ENCODE measurements around the gene ZP4.

The ZP4 gene

DNA sequence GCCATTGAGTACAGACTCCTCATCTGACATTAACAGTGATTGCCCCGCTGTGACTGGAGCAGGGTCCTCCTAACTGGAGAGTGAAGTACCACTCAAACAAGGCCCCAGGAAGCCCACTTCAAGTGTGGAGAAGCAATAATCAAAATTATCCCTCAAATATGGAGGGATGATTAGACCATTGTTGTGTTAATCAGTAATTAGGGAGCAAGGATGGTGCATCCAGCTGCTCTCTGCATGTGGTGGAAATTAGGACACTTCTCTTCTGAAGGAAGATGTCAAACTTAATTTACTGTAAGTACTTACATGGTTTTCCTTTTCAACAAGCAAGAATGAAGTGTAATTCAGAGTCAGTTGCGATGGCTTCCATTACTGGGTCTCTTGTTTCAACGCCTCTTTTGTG lies 3.4 kb upstream of the ZP4 start:
- TF ChIP-seq, protein P1, sequence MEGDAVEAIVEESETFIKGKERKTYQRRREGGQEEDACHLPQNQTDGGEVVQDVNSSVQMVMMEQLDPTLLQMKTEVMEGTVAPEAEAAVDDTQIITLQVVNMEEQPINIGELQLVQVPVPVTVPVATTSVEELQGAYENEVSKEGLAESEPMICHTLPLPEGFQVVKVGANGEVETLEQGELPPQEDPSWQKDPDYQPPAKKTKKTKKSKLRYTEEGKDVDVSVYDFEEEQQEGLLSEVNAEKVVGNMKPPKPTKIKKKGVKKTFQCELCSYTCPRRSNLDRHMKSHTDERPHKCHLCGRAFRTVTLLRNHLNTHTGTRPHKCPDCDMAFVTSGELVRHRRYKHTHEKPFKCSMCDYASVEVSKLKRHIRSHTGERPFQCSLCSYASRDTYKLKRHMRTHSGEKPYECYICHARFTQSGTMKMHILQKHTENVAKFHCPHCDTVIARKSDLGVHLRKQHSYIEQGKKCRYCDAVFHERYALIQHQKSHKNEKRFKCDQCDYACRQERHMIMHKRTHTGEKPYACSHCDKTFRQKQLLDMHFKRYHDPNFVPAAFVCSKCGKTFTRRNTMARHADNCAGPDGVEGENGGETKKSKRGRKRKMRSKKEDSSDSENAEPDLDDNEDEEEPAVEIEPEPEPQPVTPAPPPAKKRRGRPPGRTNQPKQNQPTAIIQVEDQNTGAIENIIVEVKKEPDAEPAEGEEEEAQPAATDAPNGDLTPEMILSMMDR (IDR thresholded peaks at IDR 0.05; ENCODE audit: borderline replicate concordance, insufficient read depth, low read depth, low read length) = no peak
- H3K4me3 ChIP-seq (ENCODE audit: low read depth, low read length) = no peak overlapping the region

DNA sequence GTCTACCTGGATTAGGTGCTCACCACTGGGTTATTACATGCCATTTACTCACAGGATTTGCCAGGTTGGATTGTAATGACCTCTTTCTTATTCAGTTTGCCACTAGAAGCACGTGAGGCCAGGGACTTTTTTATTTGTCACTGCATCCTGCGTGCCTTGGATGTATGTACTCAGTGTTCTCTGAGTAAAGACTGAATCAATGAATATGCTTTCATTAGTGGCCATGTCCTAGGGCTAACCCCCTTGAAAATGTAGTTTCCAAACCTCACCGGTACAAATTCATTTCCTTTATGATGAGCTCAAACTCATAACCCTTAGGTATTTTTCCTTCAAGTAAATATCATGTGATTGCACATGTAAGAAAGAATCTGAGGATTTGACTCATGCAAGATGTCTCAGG lies 1.3 kb upstream of the ZP4 start:
- TF ChIP-seq, protein P1 (IDR thresholded peaks at IDR 0.05; ENCODE audit: borderline replicate concordance, insufficient read depth, low read depth, low read length) = no peak
- no peak overlapping the region for H3K4me3 ChIP-seq (ENCODE audit: low read depth, low read length)

DNA sequence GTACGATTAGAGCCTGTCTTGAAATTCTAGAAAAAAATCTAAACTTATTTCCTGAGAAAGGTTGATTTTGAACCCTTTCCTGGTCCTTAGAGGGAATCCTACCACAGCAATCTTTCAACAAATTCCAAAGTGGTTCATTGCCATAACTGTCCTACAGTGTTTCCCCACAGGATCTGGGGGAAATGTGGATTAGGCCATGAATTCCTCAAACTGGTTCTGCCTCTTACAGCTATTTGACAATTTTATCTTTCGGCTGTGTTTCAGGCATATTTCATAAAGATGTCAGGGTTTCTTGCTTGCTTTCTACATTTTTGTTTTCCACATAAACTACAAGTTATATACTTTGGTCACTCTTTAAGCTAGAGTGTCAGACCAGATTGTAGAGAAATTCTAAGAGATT lies 544 bp upstream of the ZP4 start:
- TF ChIP-seq, protein P1 (IDR thresholded peaks at IDR 0.05; ENCODE audit: borderline replicate concordance, insufficient read depth, low read depth, low read length) = no peak
- no peak overlapping the region for H3K4me3 ChIP-seq (ENCODE audit: low read depth, low read length)

DNA sequence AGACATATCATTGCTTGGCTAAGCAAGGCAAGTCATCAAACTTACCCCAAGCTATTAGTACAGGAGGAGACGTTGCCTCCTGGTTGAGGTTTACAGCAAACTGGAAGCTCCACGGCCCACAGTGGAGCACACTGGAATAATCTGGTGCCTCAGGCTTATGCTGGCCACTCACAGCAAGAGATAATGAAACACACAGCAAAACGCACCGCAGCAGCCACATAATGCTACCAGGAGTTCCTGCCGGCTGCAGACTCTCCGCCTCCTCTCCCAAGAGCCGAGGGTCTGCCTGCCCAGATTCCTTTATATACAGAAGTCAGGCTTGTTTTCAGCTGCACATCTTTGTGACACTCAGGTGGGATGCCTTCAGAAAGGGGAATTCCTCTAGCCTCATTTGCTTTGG lies 306 bp downstream of the ZP4 start:
- TF ChIP-seq, protein P1 (IDR thresholded peaks at IDR 0.05; ENCODE audit: borderline replicate concordance, insufficient read depth, low read depth, low read length) = no peak
- H3K4me3 ChIP-seq (ENCODE audit: low read depth, low read length) = no peak overlapping the region

DNA sequence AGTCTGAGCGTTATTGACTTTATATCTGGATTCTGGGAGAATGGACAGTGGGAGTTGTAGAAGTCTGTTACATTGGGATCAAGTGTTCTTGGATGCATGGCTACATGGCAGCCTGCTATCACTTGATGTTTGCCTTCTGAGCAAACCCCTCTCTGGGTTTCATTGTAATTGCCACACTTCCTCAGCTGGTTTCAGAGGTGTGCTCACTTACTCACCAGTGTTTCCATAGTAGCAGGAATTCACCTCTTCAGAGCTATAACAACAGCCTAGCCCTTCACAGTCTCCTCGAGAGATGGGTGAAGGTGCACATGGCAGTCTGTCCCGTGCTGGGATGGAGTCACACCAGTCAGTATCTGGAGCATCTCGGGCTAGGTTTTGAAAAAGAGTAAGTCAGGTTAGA lies 2.6 kb downstream of the ZP4 start:
- H3K4me3 ChIP-seq (ENCODE audit: low read depth, low read length) = no peak overlapping the region
- TF ChIP-seq, protein P1 (IDR thresholded peaks at IDR 0.05; ENCODE audit: borderline replicate concordance, insufficient read depth, low read depth, low read length) = no peak

DNA sequence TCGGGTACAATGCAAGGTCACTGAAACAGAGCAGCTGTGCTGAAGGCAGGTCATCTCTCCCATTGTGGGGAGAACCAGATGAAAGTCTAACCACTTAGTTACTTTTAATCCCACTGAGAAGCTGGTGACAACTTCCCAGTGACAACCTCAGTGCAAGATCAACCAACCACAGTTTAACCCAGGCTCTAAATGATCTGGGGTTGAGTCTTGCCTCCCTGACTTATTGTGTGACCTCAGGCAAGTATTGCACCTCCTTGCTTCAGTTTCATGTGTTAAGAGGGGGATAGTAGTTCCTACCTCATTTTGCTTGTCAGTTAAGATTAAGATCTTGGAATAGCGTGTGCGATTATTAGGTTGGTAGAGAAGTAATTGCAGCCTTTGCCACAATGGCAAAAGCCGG lies 3.2 kb downstream of the ZP4 start:
- TF ChIP-seq, protein P1 (IDR thresholded peaks at IDR 0.05; ENCODE audit: borderline replicate concordance, insufficient read depth, low read depth, low read length) = no peak
- H3K4me3 ChIP-seq (ENCODE audit: low read depth, low read length) = no peak overlapping the region

DNA sequence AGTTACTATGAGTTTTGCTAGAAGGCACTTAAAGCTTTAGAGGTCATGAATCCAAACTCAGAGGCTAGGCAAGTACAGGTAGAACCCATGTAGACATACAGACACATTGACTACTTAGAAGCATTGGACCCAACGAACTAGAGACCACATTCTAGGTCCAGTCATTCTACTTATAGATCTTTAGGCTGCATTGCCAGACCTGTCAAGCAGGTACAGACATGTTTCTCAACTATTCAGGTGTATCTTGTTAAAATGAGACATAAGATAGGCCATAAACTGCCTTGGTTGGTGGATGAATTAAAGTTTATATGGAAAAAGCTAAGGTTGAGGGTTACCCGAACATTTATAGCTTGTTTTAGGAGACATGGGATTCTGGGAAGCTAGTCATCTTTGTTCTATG lies 6.5 kb downstream of the ZP4 start:
- TF ChIP-seq, protein P1 (IDR thresholded peaks at IDR 0.05; ENCODE audit: borderline replicate concordance, insufficient read depth, low read depth, low read length) = no peak
- H3K4me3 ChIP-seq (ENCODE audit: low read depth, low read length) = no peak overlapping the region
